Eye (tissue), 1 donor: ENCODE measurements around the gene AP3S2.

Experiments
- DNase-seq: peaks from one replicate; pipeline ENCODE4 v3.0.0-alpha.2; 2015

AP3S2 gene

GRCh38 chr15:89830639-89831038 is 63.2 kb downstream of the AP3S2 start:
- DNase-seq, result no peak

- no peak for DNase-seq
Observed at GRCh38 chr15:89829616-89830440, 64.0 kb downstream of the AP3S2 start.

GRCh38 chr15:89829161-89829560 is 64.6 kb downstream of the AP3S2 start:
- DNase-seq, result no peak

GRCh38 chr15:89828281-89829145 is 65.3 kb downstream of the AP3S2 start:
- DNase-seq, result peak; percentile 40

- no peak for DNase-seq
Observed at GRCh38 chr15:89827829-89828228, 66.0 kb downstream of the AP3S2 start.

- no peak for DNase-seq
Observed at GRCh38 chr15:89826671-89827655, 66.8 kb downstream of the AP3S2 start.

- DNase-seq, result no peak
Observed at GRCh38 chr15:89825271-89825940, 68.4 kb downstream of the AP3S2 start.

GRCh38 chr15:89824607-89824867 is 69.3 kb downstream of the AP3S2 start:
- DNase-seq, result no peak

GRCh38 chr15:89823836-89824606 is 69.8 kb downstream of the AP3S2 start:
- DNase-seq, result no peak

GRCh38 chr15:89822951-89823711 is 70.7 kb downstream of the AP3S2 start:
- no peak for DNase-seq

GRCh38 chr15:89822611-89822950 is 71.2 kb downstream of the AP3S2 start:
- no peak for DNase-seq

- DNase-seq, result no peak
Observed at GRCh38 chr15:89822026-89822425, 71.8 kb downstream of the AP3S2 start.

GRCh38 chr15:89820666-89821611 is 72.9 kb downstream of the AP3S2 start:
- DNase-seq, result no peak

GRCh38 chr15:89818287-89818686 is 75.5 kb downstream of the AP3S2 start:
- no peak for DNase-seq

GRCh38 chr15:89817701-89818280 is 76.0 kb downstream of the AP3S2 start:
- DNase-seq, result no peak

GRCh38 chr15:89815769-89816168 is 78.0 kb downstream of the AP3S2 start:
- no peak for DNase-seq

GRCh38 chr15:89814112-89814742 is 79.6 kb downstream of the AP3S2 start:
- DNase-seq, result no peak

- no peak for DNase-seq
Observed at GRCh38 chr15:89813381-89814111, 80.2 kb downstream of the AP3S2 start.
